ENCODE data around the gene USP34. TPM values are rescaled to one million over a fixed set of nuclear protein-coding genes. Genes with fewer than 3 reads are reported as not detected.

The USP34 gene
- total RNA-seq, 6 experiments from 2014 or later: 33.3 to 57.1 (median 41.5) TPM

DNA sequence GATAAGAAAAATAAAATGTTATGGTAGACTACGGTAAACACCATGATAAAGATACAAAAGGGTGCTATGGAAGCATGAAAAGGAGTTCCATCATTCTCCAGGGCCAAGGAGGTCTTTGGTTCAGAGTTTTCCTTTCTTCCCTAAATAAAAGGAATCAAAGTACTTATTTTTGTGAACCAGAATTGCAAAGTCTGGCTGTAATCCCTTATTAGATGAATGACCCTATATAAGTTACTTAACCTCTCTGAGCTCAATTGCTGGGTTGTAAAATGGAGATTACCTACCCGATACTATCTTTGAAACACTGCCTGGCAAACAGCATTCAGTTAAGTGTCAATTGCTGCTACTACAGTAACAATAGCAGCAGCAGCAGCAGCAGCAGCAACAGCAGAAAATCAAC lies 218.9 kb downstream of the USP34 start:
- intact Hi-C loops (cut with DNase I): no loop called here
- Histone ChIP-seq H3K4me1 (no peaks in the 10 kb centered on the region), H3K36me3 (peaks cover 2 to 50% (median 9%) of the 10 kb centered on the region in 4 donors), H3K27ac (no peak overlapping the region), H3K9me3 (no peaks in the 10 kb centered on the region), H3K4me3 (no peak overlapping the region), H3K27me3 (no peaks in the 10 kb centered on the region)
- DNase-seq: no peak
- 86% methylated on average over 2 of the region's 2 CpGs for WGBS (ENCODE audit: insufficient coverage, low coverage, low lambda C conversion rate, missing lambda C conversion rate)
- ATAC-seq: no peak
- TF ChIP-seq CTCF (IDR thresholded peaks at IDR 0.05) (no peak), POLR2A (IDR thresholded peaks at IDR 0.05) (no peak)

GRCh38 chr2:61249521-61250071 lies 221.3 kb downstream of the USP34 start:
- ATAC-seq (no peak), DNase-seq (no peak)
- Histone ChIP-seq H3K9me3 (no peaks in the 10 kb centered on the region), H3K4me3 (no peak overlapping the region), H3K27me3 (no peaks in the 10 kb centered on the region), H3K4me1 (no peaks in the 10 kb centered on the region), H3K36me3 (peaks cover 0 to 37% (median 4%) of the 10 kb centered on the region in 4 donors), H3K27ac (no peak overlapping the region)
- intact Hi-C loops (cut with DNase I): no loop called here
- no peak for TF ChIP-seq POLR2A (IDR thresholded peaks at IDR 0.05)
- no peak for TF ChIP-seq CTCF (IDR thresholded peaks at IDR 0.05)
- whole genome bisulfite sequencing (ENCODE audit: insufficient coverage, low coverage, low lambda C conversion rate, missing lambda C conversion rate): 98% methylated on average over 8 of the region's 9 CpGs

GRCh38 chr2:61247204-61247812 lies 223.6 kb downstream of the USP34 start:
- ATAC-seq (no peak), DNase-seq (no peak)
- no peak for TF ChIP-seq CTCF (IDR thresholded peaks at IDR 0.05)
- H3K27me3 ChIP-seq: no peaks in the 10 kb centered on the region
- H3K36me3 ChIP-seq: peaks cover 0 to 43% (median 4%) of the 10 kb centered on the region in 4 donors
- intact Hi-C loops (cut with DNase I): no loop called here
- H3K4me3 ChIP-seq: no peak overlapping the region
- H3K9me3 ChIP-seq: no peaks in the 10 kb centered on the region
- no peaks in the 10 kb centered on the region for H3K4me1 ChIP-seq
- no peak overlapping the region for H3K27ac ChIP-seq

- peak in 3 of 4 donors; percentile 33 to 69 (median 68) for ATAC-seq
- H3K4me3 ChIP-seq: no peak overlapping the region
- no peaks in the 10 kb centered on the region for H3K4me1 ChIP-seq
- intact Hi-C loops (cut with DNase I): no loop called here
- no peaks in the 10 kb centered on the region for H3K27me3 ChIP-seq
- H3K27ac ChIP-seq: no peak overlapping the region
- no peak for DNase-seq
- H3K36me3 ChIP-seq: peaks cover 0 to 52% (median 4%) of the 10 kb centered on the region in 4 donors
- H3K9me3 ChIP-seq: no peaks in the 10 kb centered on the region
- TF ChIP-seq CTCF (IDR thresholded peaks at IDR 0.05) (no peak), POLR2A (IDR thresholded peaks at IDR 0.05) (no peak)
- WGBS (ENCODE audit: insufficient coverage, low coverage, low lambda C conversion rate, missing lambda C conversion rate): 52% methylated on average over 1 of the region's 1 CpG
Measured at GRCh38 chr2:61244694-61245093, 226.2 kb downstream of the USP34 start.
